GM18951 (cell line): ENCODE data around the gene ZNF440.
"Not testable (repeated sequence)": the region's sequence is repeated elsewhere in the genome, so short reads cannot be mapped to it uniquely, and the experiment has no call there.

Experiments
- POLR2A ChIP-seq: IDR thresholded peaks from 4 replicates; pipeline ENCODE4 v1.6.1; 2011; ENCODE audit warnings: mild to moderate bottlenecking; ENCODE audit not compliant: insufficient read length, insufficient read depth; ENCODE audit errors: extremely low read depth
- in situ Hi-C: fragments of 300-500 bp; cut with MboI; formaldehyde crosslinking; loops from one replicate; pipeline ENCODE4 v1.12.0; 2022; ENCODE audit warnings: low sequenced_read_pairs, mixed read lengths, inconsistent platforms; ENCODE audit not compliant: unreplicated experiment

Gene ZNF440

GRCh38 chr19:11814029-11814699, at the start of gene ZNF440:
Gene ZNF440, plus strand, starts transcription at chr19:11814273. Its CDS starts 175 bp downstream, at chr19:11814448.
- TF ChIP-seq POLR2A, result peak; percentile 92
- in situ Hi-C loops, result no loop called here

GRCh38 chr19:11766597-11767591, 47.2 kb upstream of the ZNF440 start, which contains the start of gene ZNF441:
Gene ZNF441, plus strand, starts transcription at chr19:11767000. Its CDS starts 194 bp downstream, at chr19:11767194.
- in situ Hi-C loops, result no loop called here
- peak; percentile 81 for TF ChIP-seq POLR2A

GRCh38 chr19:11767633-11768133, 46.4 kb upstream of the ZNF440 start:
- peak; percentile 52 for TF ChIP-seq POLR2A
- in situ Hi-C loops, result no loop called here

GRCh38 chr19:11769995-11770394, 44.1 kb upstream of the ZNF440 start:
- in situ Hi-C loops, result no loop called here
- TF ChIP-seq POLR2A, result no peak

GRCh38 chr19:11771520-11771919, 42.6 kb upstream of the ZNF440 start:
- in situ Hi-C loops, result not testable (repeated sequence)

- in situ Hi-C loops, result not testable (repeated sequence)
These were observed 37.4 kb upstream of the ZNF440 start for GRCh38 chr19:11776669-11777068.

- TF ChIP-seq POLR2A, result no peak
- in situ Hi-C loops, result no loop called here
These were observed 33.5 kb upstream of the ZNF440 start for GRCh38 chr19:11780431-11781020.

GRCh38 chr19:11781295-11782057, 32.6 kb upstream of the ZNF440 start:
- no peak for TF ChIP-seq POLR2A
- in situ Hi-C loops, result no loop called here

GRCh38 chr19:11783767-11784166, 30.3 kb upstream of the ZNF440 start:
- TF ChIP-seq POLR2A, result no peak
- in situ Hi-C loops, result no loop called here

GRCh38 chr19:11784356-11784755, 29.7 kb upstream of the ZNF440 start:
- TF ChIP-seq POLR2A, result no peak
- in situ Hi-C loops, result no loop called here

- in situ Hi-C loops, result no loop called here
- no peak for TF ChIP-seq POLR2A
These were observed 26.5 kb upstream of the ZNF440 start for GRCh38 chr19:11787536-11787935.

GRCh38 chr19:11792942-11793341, 21.1 kb upstream of the ZNF440 start:
- no peak for TF ChIP-seq POLR2A
- in situ Hi-C loops, result loop anchor here (10.0 kb wide), 1 partner anchor 352 kb away; the partner anchor contains the start of gene ZNF20
